ENCODE results near the gene KCNJ3. TPM values are rescaled to one million over a fixed set of nuclear protein-coding genes. Genes with fewer than 3 reads are reported as not detected.

KCNJ3 gene, protein sequence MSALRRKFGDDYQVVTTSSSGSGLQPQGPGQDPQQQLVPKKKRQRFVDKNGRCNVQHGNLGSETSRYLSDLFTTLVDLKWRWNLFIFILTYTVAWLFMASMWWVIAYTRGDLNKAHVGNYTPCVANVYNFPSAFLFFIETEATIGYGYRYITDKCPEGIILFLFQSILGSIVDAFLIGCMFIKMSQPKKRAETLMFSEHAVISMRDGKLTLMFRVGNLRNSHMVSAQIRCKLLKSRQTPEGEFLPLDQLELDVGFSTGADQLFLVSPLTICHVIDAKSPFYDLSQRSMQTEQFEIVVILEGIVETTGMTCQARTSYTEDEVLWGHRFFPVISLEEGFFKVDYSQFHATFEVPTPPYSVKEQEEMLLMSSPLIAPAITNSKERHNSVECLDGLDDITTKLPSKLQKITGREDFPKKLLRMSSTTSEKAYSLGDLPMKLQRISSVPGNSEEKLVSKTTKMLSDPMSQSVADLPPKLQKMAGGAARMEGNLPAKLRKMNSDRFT
- total RNA-seq, result not detected
- not detected for polyA plus RNA-seq

GRCh38 chr2:154698296-154698720 is at the start of gene KCNJ3:
TSS of gene KCNJ3 (plus strand) at chr2:154698695. CDS start at chr2:154698776, 81 bp downstream.
- H3K36me3 Mint-ChIP-seq, result peaks cover 0 to 7% of the 10 kb centered on the region in 2 donors
- CTCF ChIA-PET (ENCODE audit: partially characterized antibody), result no interaction called here
- H3K9me3 Mint-ChIP-seq, result peaks cover 0 to 15% (median 9%) of the 10 kb centered on the region in 8 donors
- Histone ChIP-seq H3K27me3 (ENCODE audit: insufficient read depth, low read length) (no peaks in the 10 kb centered on the region), H3K4me3 (ENCODE audit: low read length in 2 of 2) (no peak within 1 kb of the TSS), H3K27ac (ENCODE audit: low read depth, low read length) (no peak within 1 kb of the TSS), H3K36me3 (ENCODE audit: insufficient read depth, low read length) (no peaks in the 10 kb centered on the region), H3K9me3 (ENCODE audit: control insufficient read depth in 1 of 2, low read length in 2 of 2) (no peaks in the 10 kb centered on the region), H3K4me1 (ENCODE audit: insufficient read depth, low read length) (no peaks in the 10 kb centered on the region)
- no peak within 1 kb of the TSS for H3K4me3 Mint-ChIP-seq
- POLR2A ChIA-PET (ENCODE audit: partially characterized antibody), result no interaction called here
- peaks cover 4 to 19% of the 10 kb centered on the region in 2 donors for H3K27me3 Mint-ChIP-seq
- intact Hi-C loops (cut with micrococcal nuclease), result no loop called here
- H3K4me1 Mint-ChIP-seq, result peaks cover 0 to 3% (median 0%) of the 10 kb centered on the region in 4 donors
- H3K27ac Mint-ChIP-seq, result no peak within 1 kb of the TSS
- DNase-seq, result no peak

DNA sequence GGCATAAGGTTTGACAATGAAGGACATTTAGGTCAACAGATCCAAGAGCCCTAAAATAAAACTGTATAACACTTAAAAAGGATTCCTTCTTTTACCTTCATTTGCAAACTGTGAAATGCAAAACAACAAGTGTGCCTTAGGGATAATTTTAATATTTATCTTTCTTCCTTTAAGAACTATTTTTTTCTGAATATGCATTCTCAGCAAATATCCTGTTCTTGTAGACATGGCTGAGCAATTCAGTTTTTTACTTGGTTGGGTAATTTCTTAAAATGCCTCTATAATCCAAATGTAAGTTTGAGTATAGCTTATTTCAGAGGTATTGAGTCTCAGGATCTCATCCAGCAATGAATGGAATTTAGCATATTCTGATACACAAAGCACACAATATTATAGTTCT is 43.0 kb upstream of the KCNJ3 start:
- Histone ChIP-seq H3K4me3 (ENCODE audit: low read length in 2 of 2) (no peak overlapping the region), H3K4me1 (ENCODE audit: insufficient read depth, low read length) (no peaks in the 10 kb centered on the region), H3K36me3 (ENCODE audit: insufficient read depth, low read length) (no peaks in the 10 kb centered on the region), H3K27me3 (ENCODE audit: insufficient read depth, low read length) (no peaks in the 10 kb centered on the region), H3K9me3 (ENCODE audit: control insufficient read depth in 1 of 2, low read length in 2 of 2) (no peaks in the 10 kb centered on the region), H3K27ac (ENCODE audit: low read depth, low read length) (no peak overlapping the region)
- no peak for DNase-seq
- ChIA-PET CTCF (ENCODE audit: partially characterized antibody) (no interaction called here), POLR2A (ENCODE audit: partially characterized antibody) (no interaction called here)
- H3K27ac Mint-ChIP-seq, result no peak overlapping the region
- intact Hi-C loops (cut with micrococcal nuclease), result no loop called here
- no peaks in the 10 kb centered on the region for H3K4me1 Mint-ChIP-seq
- no peaks in the 10 kb centered on the region for H3K36me3 Mint-ChIP-seq
- H3K4me3 Mint-ChIP-seq, result no peak overlapping the region
- peaks cover 0 to 6% (median 0%) of the 10 kb centered on the region in 8 donors for H3K9me3 Mint-ChIP-seq
- H3K27me3 Mint-ChIP-seq, result no peaks in the 10 kb centered on the region

DNA sequence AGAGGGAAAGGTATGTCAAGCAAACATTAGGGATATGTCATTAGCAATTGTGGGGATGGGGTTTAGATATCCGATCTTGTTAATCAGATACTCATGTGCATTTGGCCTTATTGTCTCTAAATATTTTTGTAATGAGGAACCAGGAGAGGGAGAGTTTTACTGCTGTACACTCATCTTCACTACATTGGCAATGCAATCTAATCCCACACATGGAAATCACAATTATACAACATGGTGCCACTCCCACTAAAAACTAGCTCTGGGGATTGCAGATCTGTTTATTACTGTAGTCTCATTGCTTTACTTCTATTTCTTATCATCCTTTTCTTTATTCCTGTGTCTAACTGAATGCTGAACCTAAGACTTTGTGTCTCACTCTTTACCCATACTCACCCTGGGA is 39.6 kb upstream of the KCNJ3 start:
- Histone ChIP-seq H3K27me3 (ENCODE audit: insufficient read depth, low read length) (no peaks in the 10 kb centered on the region), H3K4me3 (ENCODE audit: low read length in 2 of 2) (no peak overlapping the region), H3K36me3 (ENCODE audit: insufficient read depth, low read length) (no peaks in the 10 kb centered on the region), H3K9me3 (ENCODE audit: control insufficient read depth in 1 of 2, low read length in 2 of 2) (no peaks in the 10 kb centered on the region), H3K27ac (ENCODE audit: low read depth, low read length) (no peak overlapping the region), H3K4me1 (ENCODE audit: insufficient read depth, low read length) (no peaks in the 10 kb centered on the region)
- ChIA-PET CTCF (ENCODE audit: partially characterized antibody) (no interaction called here), POLR2A (ENCODE audit: partially characterized antibody) (no interaction called here)
- H3K27ac Mint-ChIP-seq, result no peak overlapping the region
- H3K36me3 Mint-ChIP-seq, result no peaks in the 10 kb centered on the region
- H3K27me3 Mint-ChIP-seq, result no peaks in the 10 kb centered on the region
- no peak overlapping the region for H3K4me3 Mint-ChIP-seq
- DNase-seq, result no peak
- no peaks in the 10 kb centered on the region for H3K4me1 Mint-ChIP-seq
- intact Hi-C loops (cut with micrococcal nuclease), result no loop called here
- H3K9me3 Mint-ChIP-seq, result peaks cover 0 to 8% (median 0%) of the 10 kb centered on the region in 8 donors

GRCh38 chr2:154664248-154664647 is 34.2 kb upstream of the KCNJ3 start:
- ChIA-PET CTCF (ENCODE audit: partially characterized antibody) (no interaction called here), POLR2A (ENCODE audit: partially characterized antibody) (no interaction called here)
- intact Hi-C loops (cut with micrococcal nuclease), result no loop called here
- no peaks in the 10 kb centered on the region for H3K36me3 Mint-ChIP-seq
- H3K27ac ChIP-seq (ENCODE audit: low read depth, low read length), result no peak overlapping the region
- no peaks in the 10 kb centered on the region for H3K36me3 ChIP-seq (ENCODE audit: insufficient read depth, low read length)
- H3K27me3 ChIP-seq (ENCODE audit: insufficient read depth, low read length), result no peaks in the 10 kb centered on the region
- no peaks in the 10 kb centered on the region for H3K4me1 Mint-ChIP-seq
- no peak for DNase-seq
- no peaks in the 10 kb centered on the region for H3K4me1 ChIP-seq (ENCODE audit: insufficient read depth, low read length)
- H3K27me3 Mint-ChIP-seq, result no peaks in the 10 kb centered on the region
- no peaks in the 10 kb centered on the region for H3K9me3 ChIP-seq (ENCODE audit: control insufficient read depth in 1 of 2, low read length in 2 of 2)
- peaks cover 0 to 7% (median 0%) of the 10 kb centered on the region in 8 donors for H3K9me3 Mint-ChIP-seq
- H3K4me3 ChIP-seq (ENCODE audit: low read length in 2 of 2), result no peak overlapping the region
- H3K4me3 Mint-ChIP-seq, result no peak overlapping the region
- no peak overlapping the region for H3K27ac Mint-ChIP-seq

- CTCF ChIA-PET (ENCODE audit: partially characterized antibody), result no interaction called here
Observed at GRCh38 chr2:154670083-154670482, 28.4 kb upstream of the KCNJ3 start.

GRCh38 chr2:154673694-154674093 is 24.8 kb upstream of the KCNJ3 start:
- intact Hi-C loops (cut with micrococcal nuclease), result no loop called here
- no peaks in the 10 kb centered on the region for H3K27me3 ChIP-seq (ENCODE audit: insufficient read depth, low read length)
- no peak overlapping the region for H3K27ac ChIP-seq (ENCODE audit: low read depth, low read length)
- H3K36me3 ChIP-seq (ENCODE audit: insufficient read depth, low read length), result no peaks in the 10 kb centered on the region
- no peaks in the 10 kb centered on the region for H3K4me1 Mint-ChIP-seq
- DNase-seq, result no peak
- H3K27ac Mint-ChIP-seq, result peak overlapping the region in 1 of 7 donors; percentile 36
- H3K9me3 Mint-ChIP-seq, result peaks cover 0 to 5% (median 1%) of the 10 kb centered on the region in 8 donors
- no peaks in the 10 kb centered on the region for H3K4me1 ChIP-seq (ENCODE audit: insufficient read depth, low read length)
- H3K4me3 Mint-ChIP-seq, result no peak overlapping the region
- no peaks in the 10 kb centered on the region for H3K27me3 Mint-ChIP-seq
- CTCF ChIA-PET (ENCODE audit: partially characterized antibody), result no interaction called here
- H3K36me3 Mint-ChIP-seq, result peaks cover 0 to 3% of the 10 kb centered on the region in 2 donors
- H3K4me3 ChIP-seq (ENCODE audit: low read length in 2 of 2), result no peak overlapping the region
- no peaks in the 10 kb centered on the region for H3K9me3 ChIP-seq (ENCODE audit: control insufficient read depth in 1 of 2, low read length in 2 of 2)
- POLR2A ChIA-PET (ENCODE audit: partially characterized antibody), result no interaction called here

More at GRCh38 chr2:154670083-154670482, 28.4 kb upstream of the KCNJ3 start:
- POLR2A ChIA-PET (ENCODE audit: partially characterized antibody), result no interaction called here
- no peak overlapping the region for H3K4me3 Mint-ChIP-seq
- no peaks in the 10 kb centered on the region for H3K4me1 Mint-ChIP-seq
- DNase-seq, result no peak
- Histone ChIP-seq H3K4me1 (ENCODE audit: insufficient read depth, low read length) (no peaks in the 10 kb centered on the region), H3K27me3 (ENCODE audit: insufficient read depth, low read length) (no peaks in the 10 kb centered on the region), H3K4me3 (ENCODE audit: low read length in 2 of 2) (no peak overlapping the region), H3K27ac (ENCODE audit: low read depth, low read length) (no peak overlapping the region), H3K36me3 (ENCODE audit: insufficient read depth, low read length) (no peaks in the 10 kb centered on the region), H3K9me3 (ENCODE audit: control insufficient read depth in 1 of 2, low read length in 2 of 2) (no peaks in the 10 kb centered on the region)
- intact Hi-C loops (cut with micrococcal nuclease), result no loop called here
- peaks cover 0 to 3% of the 10 kb centered on the region in 2 donors for H3K36me3 Mint-ChIP-seq
- peaks cover 0 to 6% (median 0%) of the 10 kb centered on the region in 8 donors for H3K9me3 Mint-ChIP-seq
- no peak overlapping the region for H3K27ac Mint-ChIP-seq
- H3K27me3 Mint-ChIP-seq, result no peaks in the 10 kb centered on the region

- Mint-ChIP-seq H3K4me3 (no peak overlapping the region), H3K27me3 (no peaks in the 10 kb centered on the region), H3K4me1 (no peaks in the 10 kb centered on the region), H3K27ac (no peak overlapping the region), H3K36me3 (peaks cover 0 to 3% of the 10 kb centered on the region in 2 donors), H3K9me3 (peaks cover 0 to 5% (median 3%) of the 10 kb centered on the region in 8 donors)
- H3K4me1 ChIP-seq (ENCODE audit: insufficient read depth, low read length), result no peaks in the 10 kb centered on the region
- CTCF ChIA-PET (ENCODE audit: partially characterized antibody), result no interaction called here
- POLR2A ChIA-PET (ENCODE audit: partially characterized antibody), result no interaction called here
- H3K36me3 ChIP-seq (ENCODE audit: insufficient read depth, low read length), result no peaks in the 10 kb centered on the region
- intact Hi-C loops (cut with micrococcal nuclease), result no loop called here
- H3K9me3 ChIP-seq (ENCODE audit: control insufficient read depth in 1 of 2, low read length in 2 of 2), result no peaks in the 10 kb centered on the region
- H3K27me3 ChIP-seq (ENCODE audit: insufficient read depth, low read length), result no peaks in the 10 kb centered on the region
- no peak for DNase-seq
- H3K27ac ChIP-seq (ENCODE audit: low read depth, low read length), result no peak overlapping the region
- no peak overlapping the region for H3K4me3 ChIP-seq (ENCODE audit: low read length in 2 of 2)
Observed at GRCh38 chr2:154677401-154677800, 21.1 kb upstream of the KCNJ3 start.
